ENCODE measurements around the gene CYREN.

The CYREN gene

GRCh38 chr7:135152442-135152841, 18.1 kb downstream of the CYREN start:
- H3K27me3 ChIP-seq (ENCODE audit: control insufficient read depth, low read length) = no peaks in the 10 kb centered on the region
- no peak overlapping the region for H3K4me2 ChIP-seq (ENCODE audit: low read length)
- no peak overlapping the region for H3K4me3 ChIP-seq (ENCODE audit: low read length)
- no peak for TF ChIP-seq CTCF (IDR thresholded peaks at IDR 0.05; ENCODE audit: low read depth, low read length, poor library complexity, severe bottlenecking)
- no peak for TF ChIP-seq EZH2phosphoT487 (IDR thresholded peaks at IDR 0.05; ENCODE audit: borderline replicate concordance, low read length)
- peaks cover 14% of the 10 kb centered on the region for H3K4me1 ChIP-seq (ENCODE audit: control insufficient read depth, low read length)
- no peaks in the 10 kb centered on the region for H4K20me1 ChIP-seq (ENCODE audit: control insufficient read depth, insufficient read depth, low read depth, low read length)
- H3K9me3 ChIP-seq (ENCODE audit: control insufficient read depth, insufficient read depth, low read length) = peaks cover 20% of the 10 kb centered on the region
- H3K79me2 ChIP-seq (ENCODE audit: control insufficient read depth, low read length) = no peaks in the 10 kb centered on the region
- H3K9me2 ChIP-seq (replicated peaks; ENCODE audit: control insufficient read depth, low read length) = no peaks in the 10 kb centered on the region
- H3K27ac ChIP-seq (ENCODE audit: low read depth, low read length) = no peak overlapping the region
- H3F3A ChIP-seq (ENCODE audit: control insufficient read depth, insufficient read depth) = no peaks in the 10 kb centered on the region
- H3K36me3 ChIP-seq (ENCODE audit: control insufficient read depth, low read length) = no peaks in the 10 kb centered on the region

- Histone ChIP-seq H3K36me3 (ENCODE audit: control insufficient read depth, low read length) (no peaks in the 10 kb centered on the region), H3K4me3 (ENCODE audit: low read length) (no peak overlapping the region), H3K27me3 (ENCODE audit: control insufficient read depth, low read length) (no peaks in the 10 kb centered on the region), H4K20me1 (ENCODE audit: control insufficient read depth, insufficient read depth, low read depth, low read length) (no peaks in the 10 kb centered on the region), H3K4me2 (ENCODE audit: low read length) (no peak overlapping the region), H3K79me2 (ENCODE audit: control insufficient read depth, low read length) (no peaks in the 10 kb centered on the region), H3K4me1 (ENCODE audit: control insufficient read depth, low read length) (peaks cover 20% of the 10 kb centered on the region), H3K9me3 (ENCODE audit: control insufficient read depth, insufficient read depth, low read length) (peaks cover 12% of the 10 kb centered on the region; the same call in 1 of the 2 replicates), H3K27ac (ENCODE audit: low read depth, low read length) (no peak overlapping the region), H3F3A (ENCODE audit: control insufficient read depth, insufficient read depth) (no peaks in the 10 kb centered on the region), H3K9me2 (replicated peaks; ENCODE audit: control insufficient read depth, low read length) (no peaks in the 10 kb centered on the region)
- TF ChIP-seq CTCF (IDR thresholded peaks at IDR 0.05; ENCODE audit: low read depth, low read length, poor library complexity, severe bottlenecking) = no peak
- TF ChIP-seq EZH2phosphoT487 (IDR thresholded peaks at IDR 0.05; ENCODE audit: borderline replicate concordance, low read length) = no peak
Observed at GRCh38 chr7:135151533-135151932, 19.0 kb downstream of the CYREN start.

GRCh38 chr7:135151132-135151531, 19.4 kb downstream of the CYREN start:
- Histone ChIP-seq H3K9me2 (replicated peaks; ENCODE audit: control insufficient read depth, low read length) (no peaks in the 10 kb centered on the region), H3K36me3 (ENCODE audit: control insufficient read depth, low read length) (no peaks in the 10 kb centered on the region), H4K20me1 (ENCODE audit: control insufficient read depth, insufficient read depth, low read depth, low read length) (no peaks in the 10 kb centered on the region), H3K4me3 (ENCODE audit: low read length) (no peak overlapping the region), H3K9me3 (ENCODE audit: control insufficient read depth, insufficient read depth, low read length) (peaks cover 8% of the 10 kb centered on the region; the same call in 1 of the 2 replicates), H3K4me2 (ENCODE audit: low read length) (no peak overlapping the region), H3K79me2 (ENCODE audit: control insufficient read depth, low read length) (no peaks in the 10 kb centered on the region), H3F3A (ENCODE audit: control insufficient read depth, insufficient read depth) (no peaks in the 10 kb centered on the region), H3K27me3 (ENCODE audit: control insufficient read depth, low read length) (no peaks in the 10 kb centered on the region), H3K27ac (ENCODE audit: low read depth, low read length) (no peak overlapping the region), H3K4me1 (ENCODE audit: control insufficient read depth, low read length) (peaks cover 20% of the 10 kb centered on the region)
- TF ChIP-seq CTCF (IDR thresholded peaks at IDR 0.05; ENCODE audit: low read depth, low read length, poor library complexity, severe bottlenecking) = no peak
- no peak for TF ChIP-seq EZH2phosphoT487 (IDR thresholded peaks at IDR 0.05; ENCODE audit: borderline replicate concordance, low read length)
